GM18498 (cell line): ENCODE measurements around the gene ACOT8.
"Not testable (repeated sequence)": the region's sequence is repeated elsewhere in the genome, so short reads cannot be mapped to it uniquely, and the experiment has no call there.

Source experiments
- ATAC-seq: cut with Tn5 transposase; IDR thresholded peaks from one replicate; pipeline ENCODE4 v1.9.1; 2021; ENCODE audit warnings: mild to moderate bottlenecking, moderate library complexity; ENCODE audit not compliant: unreplicated experiment

Gene ACOT8

DNA sequence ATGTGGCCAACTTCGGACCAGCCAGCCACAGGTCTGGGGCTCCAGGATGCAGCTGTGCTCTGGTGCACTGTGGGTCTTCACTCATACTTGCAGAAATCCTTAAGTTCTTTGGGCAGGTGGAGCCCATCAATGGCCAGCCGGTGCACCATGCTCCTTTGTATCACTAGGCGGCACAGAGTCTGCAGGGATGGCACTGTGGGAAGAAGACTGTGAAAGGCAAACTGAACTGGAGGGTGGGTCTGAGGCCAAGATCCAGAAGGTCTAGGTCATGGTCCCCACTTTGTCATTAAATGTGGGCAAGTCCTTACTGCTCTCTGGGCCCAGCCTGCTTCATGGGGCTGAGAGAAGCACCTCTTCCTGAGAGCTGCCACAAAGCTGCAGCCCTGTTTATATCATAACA lies 31.5 kb upstream of the ACOT8 start:
- no peak for ATAC-seq

DNA sequence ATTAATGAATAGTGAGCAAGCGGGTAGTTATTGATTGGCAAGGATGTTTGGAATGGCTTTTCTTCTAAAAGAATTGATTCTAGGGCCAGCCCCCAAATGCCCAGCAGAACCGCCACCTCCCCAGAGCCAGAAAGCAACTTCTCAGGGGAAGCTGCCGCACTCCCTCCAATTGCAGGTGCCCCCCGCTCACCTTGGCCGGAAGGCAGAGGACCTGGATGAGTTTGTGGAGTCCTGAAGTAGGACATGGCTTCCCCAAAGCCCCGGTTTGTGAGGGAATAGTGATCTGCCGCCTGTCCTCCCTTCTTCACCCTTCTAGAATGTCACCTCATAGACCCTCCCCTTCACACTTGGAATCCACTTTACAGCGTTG lies 30.1 kb upstream of the ACOT8 start, which contains the start of gene SPATA25:
Gene SPATA25 (minus strand): TSS at position 277 of the 370 bp plus-strand sequence. CDS start 32 bp downstream, at position 245.
- ATAC-seq: no peak

DNA sequence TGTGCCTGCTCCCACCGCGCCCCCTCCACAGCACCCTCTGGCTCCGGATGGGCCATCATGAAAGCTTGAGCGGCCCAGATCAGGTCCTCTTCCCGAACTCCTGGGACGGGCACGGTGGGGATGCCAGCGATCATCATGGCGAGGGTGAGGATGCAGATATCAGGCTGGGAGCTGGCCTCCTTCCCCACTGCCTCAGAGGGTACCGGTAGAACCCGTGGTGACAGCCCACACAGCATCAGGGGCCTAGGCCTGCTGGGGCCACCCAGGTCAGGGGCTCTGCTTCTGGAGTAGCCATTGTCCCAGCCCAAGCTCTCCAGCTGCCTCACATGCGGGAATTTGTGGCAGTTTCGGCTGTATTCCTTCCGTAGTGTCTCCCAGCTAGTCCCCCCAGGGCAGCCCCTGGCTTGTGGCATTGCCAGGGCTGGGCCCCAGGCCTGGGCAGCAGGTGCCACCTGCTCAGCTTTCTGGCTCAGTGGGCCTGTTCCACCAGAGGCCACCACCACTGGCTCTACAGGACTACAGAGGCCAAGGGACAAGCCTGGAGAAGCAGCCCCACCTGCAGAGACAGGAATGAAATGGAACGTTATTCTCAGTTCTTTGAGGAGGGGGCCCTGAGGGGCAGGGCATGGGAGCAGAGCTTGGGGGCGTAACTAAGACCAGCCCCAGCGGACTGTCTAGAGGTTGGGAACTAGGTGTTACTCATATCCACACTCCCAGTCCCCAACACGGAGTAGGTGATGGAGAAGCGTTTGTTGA lies 29.6 kb upstream of the ACOT8 start:
- ATAC-seq: no peak

DNA sequence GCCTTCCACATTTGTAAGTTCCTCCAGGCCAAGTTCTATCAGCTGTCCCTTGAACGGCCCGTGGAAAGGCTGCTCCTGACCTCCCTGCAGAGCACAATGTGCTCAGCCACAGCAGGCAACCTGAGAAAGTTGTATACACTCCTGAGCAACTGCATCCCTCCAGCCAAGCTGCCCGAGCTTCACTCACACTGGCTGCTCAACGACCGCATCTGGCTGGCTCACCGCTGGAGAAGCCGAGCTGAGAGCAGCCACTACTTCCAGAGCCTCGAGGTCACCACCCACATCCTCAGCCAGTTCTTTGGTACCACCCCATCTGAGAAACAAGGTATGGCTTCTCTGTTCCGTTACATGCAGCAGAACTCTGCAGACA lies 25.9 kb upstream of the ACOT8 start:
- no peak for ATAC-seq

DNA sequence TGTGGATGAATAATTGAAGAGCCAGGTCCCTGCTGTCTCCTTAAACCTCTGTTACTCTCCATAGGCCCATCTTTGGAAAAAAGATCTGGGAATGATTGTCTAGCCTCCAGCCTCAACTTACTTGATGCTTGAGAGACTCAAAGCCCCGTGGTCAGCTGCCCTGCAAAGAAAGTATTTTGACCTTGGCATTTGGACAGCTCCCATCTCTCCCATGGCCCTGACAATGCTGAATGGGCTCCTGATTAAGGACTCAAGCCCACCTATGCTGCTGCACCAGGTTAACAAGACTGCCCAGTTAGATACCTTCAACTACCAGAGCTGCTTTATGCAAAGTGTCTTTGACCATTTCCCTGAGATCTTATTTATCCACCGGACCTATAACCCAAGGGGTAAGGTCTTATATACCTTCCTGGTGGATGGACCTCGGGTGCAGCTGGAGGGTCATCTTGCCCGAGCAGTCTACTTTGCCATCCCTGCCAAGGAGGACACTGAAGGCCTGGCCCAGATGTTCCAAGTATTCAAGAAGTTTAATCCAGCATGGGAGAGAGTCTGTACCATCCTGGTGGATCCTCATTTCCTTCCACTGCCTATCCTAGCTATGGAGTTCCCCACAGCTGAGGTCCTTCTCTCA lies 25.4 kb upstream of the ACOT8 start:
- ATAC-seq: no peak

DNA sequence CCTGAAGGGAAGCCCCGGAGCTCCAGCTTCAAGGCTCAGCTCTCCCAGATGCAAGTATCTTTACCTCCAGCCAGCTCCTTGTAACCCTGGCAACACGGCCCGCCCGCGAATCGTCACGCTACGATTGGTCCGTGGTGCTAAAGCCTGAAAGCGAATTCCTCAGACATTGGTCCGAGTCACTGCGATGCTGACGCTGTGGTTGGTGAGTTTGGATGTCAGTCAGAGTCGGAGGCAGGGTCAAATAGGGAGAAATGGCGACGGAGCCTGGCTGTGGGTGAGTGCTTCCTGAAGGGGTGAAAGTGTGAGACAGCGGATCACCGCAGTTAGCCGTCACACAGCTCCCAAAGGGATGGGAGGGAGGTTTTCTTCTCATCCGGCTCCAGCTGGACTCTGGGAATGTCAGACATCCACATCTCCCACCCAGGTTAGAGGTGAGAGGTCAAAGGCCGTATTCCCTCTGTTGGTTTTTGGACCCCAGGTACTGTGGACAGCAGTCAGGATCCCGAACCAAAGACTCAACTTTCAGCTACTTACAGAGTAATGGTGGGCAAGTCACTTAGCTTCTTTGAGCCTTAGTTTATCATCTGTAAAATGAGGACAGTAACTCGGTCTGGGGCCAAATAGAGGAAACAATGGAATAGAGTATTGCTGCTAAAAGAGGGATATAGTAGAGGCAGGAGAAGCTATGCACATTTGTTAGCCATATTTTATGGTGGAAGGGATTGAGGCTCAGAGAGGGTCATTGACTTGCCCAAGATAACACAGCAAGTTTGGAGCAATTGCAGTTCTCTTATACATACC lies 24.0 kb upstream of the ACOT8 start, which contains the start of gene ZSWIM1:
Gene ZSWIM1 (plus strand): TSS at position 240 of the 801 bp plus-strand sequence. CDS start 1,366 bp downstream, outside the sequence.
- ATAC-seq: peak; percentile 98

DNA sequence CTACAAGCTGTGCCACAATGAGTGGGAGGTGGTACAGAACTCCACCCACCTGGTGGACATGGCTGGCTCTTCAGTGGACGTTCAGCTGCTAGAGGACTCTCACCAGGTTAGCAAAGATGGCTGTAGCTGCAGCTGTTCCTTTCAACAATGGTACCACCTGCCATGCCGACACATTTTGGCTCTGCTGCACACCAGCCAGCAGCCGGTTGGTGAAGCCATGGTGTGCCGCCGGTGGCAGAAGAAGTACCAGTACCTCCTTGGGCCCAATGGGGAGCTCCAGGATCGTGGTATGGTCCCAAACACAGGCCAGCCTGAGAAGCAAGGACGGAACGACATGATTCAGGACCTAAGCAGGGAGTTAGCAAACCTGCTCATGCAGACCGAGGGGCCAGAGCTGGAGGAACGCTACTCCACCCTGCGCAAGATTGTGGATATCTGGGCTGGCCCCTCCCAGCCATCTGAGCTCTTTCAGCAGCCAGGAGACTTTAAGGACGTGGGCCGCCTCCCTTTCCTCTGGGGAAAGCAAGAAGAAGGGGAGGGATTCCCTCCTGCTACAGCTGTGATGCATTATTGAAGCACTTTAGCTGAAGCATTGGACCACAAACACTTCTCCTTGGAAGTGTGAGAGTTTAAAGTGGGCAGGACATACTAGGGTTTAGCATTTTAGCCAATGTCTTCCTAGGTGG lies 21.0 kb upstream of the ACOT8 start:
- ATAC-seq: no peak

DNA sequence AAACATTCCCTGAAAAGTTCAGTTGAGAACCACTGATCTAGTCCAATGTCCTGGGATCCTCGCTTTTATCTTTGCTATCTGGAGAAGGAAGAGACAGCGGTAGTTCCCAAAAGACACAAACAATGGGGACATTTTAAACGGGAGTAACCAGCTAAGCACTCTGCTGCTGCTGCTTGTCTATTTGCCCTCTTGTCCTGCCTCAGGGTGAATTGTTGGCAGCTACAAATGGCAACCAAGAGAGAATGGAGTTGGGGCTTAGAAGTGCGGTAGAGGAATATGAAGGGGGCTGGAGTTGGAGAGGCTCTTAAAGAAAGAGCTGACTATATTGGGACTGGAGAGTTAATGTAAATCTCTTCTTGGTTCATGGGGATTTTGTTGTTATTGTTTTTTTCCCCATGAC lies 17.4 kb upstream of the ACOT8 start:
- no peak for ATAC-seq

DNA sequence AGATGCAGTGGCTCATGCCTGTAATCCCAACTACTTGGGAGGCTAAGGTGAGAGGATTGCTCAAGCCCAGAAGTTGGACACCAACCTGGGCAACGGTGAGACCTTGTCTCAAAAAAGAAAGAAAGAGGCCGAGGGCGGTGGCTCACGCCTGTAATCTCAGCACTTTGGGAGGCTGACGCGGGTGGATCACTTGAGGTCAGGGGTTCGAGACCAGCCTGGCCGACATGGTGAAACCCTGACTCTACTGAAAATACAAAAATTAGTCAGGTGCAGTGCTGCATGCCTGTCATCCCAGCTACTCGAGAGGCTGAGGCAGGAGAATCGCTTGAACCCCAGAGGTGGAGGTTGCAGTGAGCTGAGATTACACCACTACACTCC lies 16.9 kb upstream of the ACOT8 start:
- ATAC-seq: not testable (repeated sequence)

DNA sequence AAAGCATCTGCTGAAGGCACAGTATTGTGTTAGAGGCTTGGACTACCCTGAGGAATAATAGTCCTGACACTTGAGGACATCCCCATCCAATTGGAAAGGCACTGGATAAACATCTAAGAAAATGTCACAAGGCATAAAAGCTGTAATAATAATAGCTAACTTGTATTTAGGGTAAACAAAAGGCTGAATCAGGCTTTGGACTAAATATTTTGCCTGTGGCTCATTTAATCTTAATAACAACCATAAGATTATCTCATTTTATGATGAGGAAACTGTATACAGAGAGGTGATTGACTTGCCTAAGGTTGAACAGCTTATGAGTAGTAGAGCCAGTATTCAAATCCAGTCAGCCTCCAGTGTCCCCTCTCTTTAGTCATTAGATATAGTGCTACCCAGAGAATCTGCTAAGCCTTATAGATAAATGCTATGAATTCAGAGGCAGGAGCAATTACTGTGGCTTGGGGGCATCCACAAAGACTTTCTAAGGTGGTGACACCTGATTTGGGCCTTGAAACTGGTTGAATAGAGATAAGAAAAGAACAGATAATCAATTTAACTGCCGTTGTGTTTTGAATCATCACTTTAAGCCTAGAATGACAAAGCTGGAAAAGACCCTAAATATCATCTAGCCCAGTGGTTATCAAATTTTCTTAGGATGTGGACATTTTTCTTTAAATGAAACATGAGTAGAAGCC lies 16.4 kb upstream of the ACOT8 start:
- no peak for ATAC-seq

DNA sequence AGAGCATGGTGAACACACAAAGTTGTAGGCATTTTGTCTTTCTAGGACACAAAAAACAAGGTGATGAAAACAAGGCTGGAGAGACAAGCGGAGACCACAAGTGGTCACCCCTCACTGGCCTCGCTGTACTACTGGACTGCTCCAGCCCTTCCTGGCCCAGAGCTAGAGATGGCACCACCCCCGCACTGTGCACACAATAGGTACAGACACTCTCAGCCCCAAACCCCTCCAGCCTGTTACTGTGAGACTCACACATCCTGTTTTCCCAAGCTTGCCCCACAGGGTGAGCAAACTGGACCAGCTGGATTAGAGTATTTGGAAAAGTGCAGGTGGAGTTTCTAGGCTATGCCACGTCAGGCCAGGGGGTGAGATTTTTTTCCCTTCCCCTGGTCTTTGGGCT lies 15.4 kb upstream of the ACOT8 start:
- no peak for ATAC-seq

DNA sequence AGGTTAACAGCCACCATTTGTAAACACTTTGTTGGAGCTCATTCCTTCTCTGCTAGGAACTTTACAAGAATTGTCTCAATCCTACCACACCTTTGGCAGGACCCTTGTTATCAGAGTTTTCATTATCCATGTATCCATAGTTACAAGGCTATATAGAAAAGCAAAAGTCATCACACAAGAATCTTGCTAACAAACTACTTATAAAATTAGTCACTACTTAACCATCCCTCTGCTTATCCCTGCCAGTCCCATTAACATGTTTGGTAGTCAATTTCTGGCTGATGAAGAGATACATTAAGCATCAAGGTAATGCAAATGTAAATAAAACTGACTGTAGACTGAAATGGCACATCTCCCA lies 10.6 kb upstream of the ACOT8 start:
- ATAC-seq: no peak

DNA sequence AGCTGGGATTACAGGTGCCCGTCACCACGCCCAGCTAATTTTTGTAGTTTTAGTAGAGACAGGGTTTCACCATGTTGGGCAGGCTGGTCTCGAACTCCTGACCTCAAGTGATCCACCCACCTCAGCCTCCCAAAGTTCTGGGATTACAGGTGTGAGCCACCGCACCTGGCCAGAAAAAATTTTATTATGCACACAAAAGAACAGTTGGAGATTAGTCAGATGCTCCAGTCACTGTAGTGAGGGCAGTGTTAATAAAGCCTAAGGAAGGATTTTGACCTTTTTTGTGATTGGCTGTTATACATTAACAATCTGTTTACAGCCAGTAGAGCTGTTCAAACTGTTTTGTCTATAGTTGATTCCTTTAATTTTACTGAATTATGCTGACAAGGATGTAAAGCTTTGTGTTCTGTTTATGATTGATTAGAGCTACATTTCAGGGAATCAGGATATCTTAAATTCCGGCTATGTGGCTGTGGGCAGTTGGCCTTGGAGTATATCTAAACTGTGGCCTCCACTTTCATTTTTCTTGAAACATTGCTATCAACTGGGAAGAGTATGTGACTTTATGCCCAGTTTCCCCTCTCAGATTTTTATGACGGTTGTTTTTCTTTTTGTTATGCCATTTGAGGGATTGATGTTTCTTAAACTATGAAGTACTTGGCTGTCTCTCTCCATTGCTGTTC lies 10.1 kb upstream of the ACOT8 start:
- ATAC-seq: no peak

DNA sequence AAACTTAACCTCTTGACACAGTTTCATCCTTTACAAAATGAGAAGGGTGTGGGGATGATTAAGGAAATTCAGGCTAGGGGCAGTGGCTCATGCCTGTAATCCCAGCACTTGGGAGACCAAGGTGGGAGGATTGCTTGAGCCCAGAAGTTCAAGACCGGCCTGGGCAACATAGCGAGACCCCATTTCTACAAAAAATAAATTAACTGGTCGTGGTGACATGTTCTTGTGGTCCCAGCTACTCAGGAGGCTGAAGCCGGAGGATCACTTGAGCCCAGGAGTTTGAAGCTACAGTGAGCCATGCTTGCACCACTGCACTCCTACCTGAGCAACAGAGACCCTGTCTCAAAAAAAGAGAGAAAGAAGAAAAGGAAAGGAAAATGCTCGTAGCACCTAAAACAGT lies 9.3 kb upstream of the ACOT8 start:
- ATAC-seq: no peak

DNA sequence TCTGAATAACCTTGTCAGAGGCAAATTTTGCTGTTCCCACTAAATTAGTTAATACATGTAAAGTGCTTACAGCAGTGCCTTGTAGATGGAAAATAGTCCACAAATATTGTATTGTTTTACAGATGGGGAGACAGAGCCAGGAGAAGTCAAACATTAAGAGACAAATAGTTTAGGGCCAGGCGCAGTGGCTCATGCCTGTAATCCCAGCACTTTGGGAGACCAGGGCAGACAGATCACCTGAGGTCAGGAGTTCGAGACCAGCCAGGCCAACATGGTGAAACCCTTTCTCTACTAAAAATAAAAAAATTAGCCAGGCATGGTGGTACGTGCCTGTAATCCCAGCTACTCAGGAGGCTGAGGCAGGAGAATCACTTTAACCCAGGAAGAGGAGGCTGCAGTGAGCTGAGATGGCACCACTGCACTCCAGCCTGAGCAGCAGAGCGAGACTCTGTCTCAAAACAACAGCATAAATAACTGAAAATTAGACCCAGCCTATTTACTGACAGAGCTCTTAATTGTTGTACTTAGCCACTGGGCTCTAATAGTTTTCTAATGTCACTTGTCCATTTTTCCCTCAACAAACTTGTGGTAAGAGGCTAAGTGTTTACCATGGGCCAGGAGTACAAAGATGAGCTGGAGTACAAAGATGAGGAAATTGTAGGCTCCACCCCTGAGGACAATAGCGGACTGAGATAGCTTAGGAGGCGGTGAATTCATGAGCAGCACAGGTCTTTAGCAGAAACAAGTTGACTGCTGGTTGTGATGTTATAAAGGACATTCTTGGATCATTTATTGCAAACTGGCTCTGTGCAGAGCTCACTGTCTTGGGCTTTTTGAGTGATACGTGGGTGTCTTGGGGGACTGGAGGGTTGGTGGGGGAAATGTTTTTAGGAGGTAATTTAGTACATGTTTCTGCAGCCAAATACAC lies 6.6 kb upstream of the ACOT8 start:
- ATAC-seq: no peak

DNA sequence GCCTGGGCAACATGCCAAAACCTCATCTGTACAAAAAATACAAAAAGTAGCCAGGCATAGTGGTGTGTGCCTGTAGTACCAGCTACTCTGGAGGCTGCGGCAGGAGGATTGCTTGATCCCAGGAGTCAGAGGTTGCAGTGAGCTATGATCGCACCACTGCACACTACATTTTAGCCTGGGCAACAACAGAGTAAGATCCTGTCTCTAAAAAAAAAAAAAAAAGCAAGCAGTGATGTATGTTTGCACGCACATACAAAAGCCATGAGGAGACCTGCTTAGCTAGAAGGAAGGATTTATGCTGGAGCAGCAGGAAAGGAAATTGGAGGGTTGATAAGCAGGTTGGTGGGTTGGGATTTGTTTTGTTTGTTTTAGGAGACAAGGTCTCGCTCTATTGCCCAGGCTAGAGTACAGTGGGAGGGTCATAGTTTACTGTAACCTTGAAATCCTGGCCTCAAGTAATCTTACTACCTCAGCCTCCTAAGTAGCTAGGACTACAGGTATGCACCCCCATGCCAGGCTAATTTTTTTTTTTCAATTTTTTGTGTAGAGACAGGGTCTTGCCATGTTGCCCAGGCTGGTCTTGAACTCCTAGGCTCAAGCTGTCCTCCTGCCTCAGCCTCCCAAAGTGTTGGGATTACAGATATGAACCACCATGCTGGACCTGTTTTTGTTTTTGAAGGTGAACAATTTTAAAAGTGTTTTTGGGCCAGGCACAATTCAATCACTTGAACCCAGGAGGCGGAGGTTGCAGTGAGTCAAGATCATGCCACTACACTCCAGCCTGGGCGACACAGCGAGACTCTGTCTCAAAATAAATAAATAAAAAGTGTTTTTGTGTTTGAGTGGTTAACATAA lies 4.3 kb upstream of the ACOT8 start:
- no peak for ATAC-seq

DNA sequence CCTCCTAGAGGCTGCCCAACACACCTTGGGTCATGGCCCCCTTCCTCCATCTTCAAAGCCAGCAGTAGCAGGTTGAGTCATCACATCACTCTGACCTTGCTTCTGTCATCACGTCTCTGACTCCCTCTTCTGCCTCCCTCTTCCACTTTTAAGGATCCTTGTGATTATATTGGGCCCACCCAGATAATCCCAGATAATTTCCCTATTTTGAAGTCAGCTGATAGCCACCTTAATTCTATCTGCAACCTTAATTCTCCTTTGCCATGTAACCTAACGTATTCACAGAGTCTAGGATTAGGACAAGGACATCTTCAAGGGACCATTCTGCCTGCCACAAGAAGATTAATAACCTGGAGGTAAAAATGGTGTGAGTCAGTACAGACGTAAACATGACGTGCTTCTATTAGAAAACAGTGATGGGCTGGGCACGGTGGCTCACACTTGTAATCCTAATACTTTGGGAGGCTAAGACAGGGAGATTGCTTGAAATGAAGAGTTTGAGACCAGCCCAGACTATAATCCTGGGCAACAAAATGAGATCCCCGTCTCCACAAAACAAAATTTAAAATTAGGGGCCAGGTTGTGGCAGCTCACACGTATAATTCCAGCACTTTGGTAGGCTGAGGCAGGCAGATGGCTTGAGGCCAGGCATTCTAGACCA lies 3.5 kb upstream of the ACOT8 start:
- ATAC-seq: no peak

DNA sequence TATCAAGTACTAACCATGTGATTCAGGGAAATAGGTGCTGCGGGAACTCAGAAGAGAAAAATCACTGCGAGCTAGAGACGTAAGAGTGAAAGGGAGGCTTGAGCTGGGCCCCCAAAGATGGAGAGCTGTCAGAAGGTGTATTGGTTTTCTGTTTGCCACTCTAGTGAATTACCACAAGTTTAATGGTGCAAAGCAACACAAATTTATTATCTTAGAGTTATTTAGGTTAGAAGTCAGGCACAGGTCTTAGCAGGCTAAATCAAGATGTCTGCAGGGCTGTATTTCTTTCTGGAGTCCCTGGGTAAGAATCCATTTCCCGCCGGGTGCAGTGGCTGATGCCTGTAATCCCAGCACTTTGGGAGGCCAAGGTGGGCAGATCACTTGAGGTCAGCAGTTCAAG lies 2.7 kb upstream of the ACOT8 start:
- no peak for ATAC-seq
